IMR-90 (cell line): ENCODE results near the gene CKLF. TPM values are rescaled to one million over a fixed set of nuclear protein-coding genes. Genes with fewer than 3 reads are reported as not detected.
A peak's percentile ranks its signal among the peaks of the same experiment; 100 is the strongest.

Experiments
- ATAC-seq: fragments of 200-7000 bp; cut with Tn5 transposase; 2 replicates; pipeline ENCODE4 v1.9.1; 2020; ENCODE audit warnings: low read depth, mild to moderate bottlenecking, moderate library complexity
- BruUV-seq: library from RNA; stranded (reverse); fragments of 400-500 nt; replicated peaks from 2 replicates; lab custom pipeline; 2021; lab: Mats Ljungman, UMichigan
- CTCF ChIA-PET: fragments of 300-600 bp; formaldehyde crosslinking; extraction: SDS; loops from one replicate; lab custom pipeline; 2021; ENCODE audit warnings: antibody characterized with exemption; lab: Yijun Ruan, JAX
- POLR2A ChIA-PET: fragments of 300-600 bp; sonication (Branson Sonifier 250); formaldehyde crosslinking; loops from one replicate; lab custom pipeline; 2022; ENCODE audit warnings: antibody characterized with exemption; ENCODE audit not compliant: unreplicated experiment; lab: Charles Lee
- DNase-seq: peaks from one replicate; pipeline ENCODE4 v3.0.0; 2013
- H2AFZ ChIP-seq: replicated peaks from 2 replicates; pipeline ENCODE3; 2013; ENCODE audit warnings: low read length, mild to moderate bottlenecking; ENCODE audit not compliant: poor library complexity
- H2AK5ac ChIP-seq: 2 replicates; pipeline ENCODE4 v1.6.1; 2013; ENCODE audit warnings: low read depth, low read length, inconsistent platforms
- H2AK9ac ChIP-seq: replicated peaks from 2 replicates; pipeline ENCODE3; 2013; ENCODE audit warnings: mild to moderate bottlenecking, low read depth, low read length, moderate library complexity; ENCODE audit not compliant: poor library complexity
- H2BK120ac ChIP-seq: 2 replicates; pipeline ENCODE4 v1.6.1; 2013; ENCODE audit warnings: low read depth, low read length, inconsistent platforms
- H2BK15ac ChIP-seq: 3 replicates; pipeline ENCODE4 v1.6.1; 2013; ENCODE audit warnings: low read depth, low read length, inconsistent platforms
- H2BK20ac ChIP-seq: 2 replicates; pipeline ENCODE4 v1.6.1; 2013; ENCODE audit warnings: low read depth, mild to moderate bottlenecking, inconsistent platforms, low read length, moderate library complexity
- H2BK5ac ChIP-seq: 2 replicates; pipeline ENCODE4 v1.6.1; 2013; ENCODE audit warnings: mild to moderate bottlenecking, low read depth, low read length, inconsistent platforms; ENCODE audit not compliant: poor library complexity, severe bottlenecking
- H3K14ac ChIP-seq: replicated peaks from 2 replicates; pipeline ENCODE4 v1.6.1; 2013; ENCODE audit warnings: low read depth, low read length, inconsistent platforms
- H3K18ac ChIP-seq: 2 replicates; pipeline ENCODE4 v1.6.1; 2013; ENCODE audit warnings: low read depth, low read length, control low read depth
- H3K23ac ChIP-seq: 2 replicates; pipeline ENCODE4 v1.6.1; 2013; ENCODE audit warnings: low read depth, low read length, inconsistent platforms
- H3K27ac ChIP-seq: 2 replicates; pipeline ENCODE4 v1.5.1; 2013; ENCODE audit warnings: mild to moderate bottlenecking, control low read depth, low read length; ENCODE audit not compliant: insufficient read depth
- H3K27me3 ChIP-seq: 2 replicates; pipeline ENCODE4 v1.6.1; 2013; ENCODE audit warnings: low read length; ENCODE audit not compliant: control insufficient read depth, insufficient read depth
- H3K36me3 ChIP-seq: 2 replicates; pipeline ENCODE4 v1.6.1; 2013; ENCODE audit warnings: low read length, mixed read lengths; ENCODE audit not compliant: control insufficient read depth, insufficient read depth
- H3K4ac ChIP-seq: 2 replicates; pipeline ENCODE4 v1.6.1; 2013; ENCODE audit warnings: low read depth, low read length, inconsistent platforms
- H3K4me1 ChIP-seq: 2 replicates; pipeline ENCODE4 v1.6.1; 2013; ENCODE audit warnings: low read length, mixed read lengths; ENCODE audit not compliant: control insufficient read depth, insufficient read depth
- H3K4me2 ChIP-seq: 2 replicates; pipeline ENCODE4 v1.6.1; 2013; ENCODE audit warnings: low read depth, mild to moderate bottlenecking, control low read depth, low read length, moderate library complexity
- H3K4me3 ChIP-seq: 2 replicates; pipeline ENCODE4 v1.5.1; 2013; ENCODE audit warnings: low read depth, mild to moderate bottlenecking, control low read depth, low read length, moderate library complexity; ENCODE audit not compliant: insufficient read depth
- H3K56ac ChIP-seq: 2 replicates; pipeline ENCODE4 v1.6.1; 2013; ENCODE audit warnings: low read length, inconsistent platforms; ENCODE audit not compliant: insufficient read depth; ENCODE audit errors: extremely low read depth
- H3K79me1 ChIP-seq, 2 experiments: 2 replicates each; pipeline ENCODE4 v1.6.1; 2013; ENCODE audit warnings: low read length in 2 of 2, inconsistent platforms in 1 of 2, low read depth in 1 of 2
- H3K9ac ChIP-seq: 2 replicates; pipeline ENCODE4 v1.6.1; 2013; ENCODE audit warnings: low read depth, low read length, control low read depth
- H3K9me1 ChIP-seq: 2 replicates; pipeline ENCODE4 v1.6.1; 2013; ENCODE audit warnings: low read length, inconsistent platforms; ENCODE audit not compliant: insufficient read depth
- H3K9me3 ChIP-seq: 2 replicates; pipeline ENCODE4 v1.6.1; 2013; ENCODE audit warnings: low read length; ENCODE audit not compliant: control insufficient read depth, insufficient read depth
- H4K20me1 ChIP-seq: 2 replicates; pipeline ENCODE4 v1.6.1; 2013; ENCODE audit warnings: low read length, inconsistent platforms; ENCODE audit not compliant: insufficient read depth
- H4K5ac ChIP-seq: 2 replicates; pipeline ENCODE4 v1.6.1; 2013; ENCODE audit warnings: mild to moderate bottlenecking, low read depth, low read length, control low read depth
- H4K8ac ChIP-seq, 2 experiments: 2 replicates each; pipeline ENCODE4 v1.6.1; 2013; ENCODE audit warnings: low read depth in 2 of 2, low read length in 2 of 2, control low read depth in 1 of 2, inconsistent platforms in 1 of 2
- H4K91ac ChIP-seq: 2 replicates; pipeline ENCODE4 v1.6.1; 2013; ENCODE audit warnings: low read depth, low read length, inconsistent platforms; ENCODE audit not compliant: insufficient read depth
- BHLHE40 ChIP-seq: fragments of 150-350 bp; IDR thresholded peaks from 2 replicates; pipeline ENCODE4 v1.6.1; 2016; ENCODE audit warnings: mild to moderate bottlenecking, low read depth, low read length
- CEBPB ChIP-seq: IDR thresholded peaks from 2 replicates; pipeline ENCODE4 v1.6.1; 2012; ENCODE audit warnings: low read depth, low read length, improper control_type of control experiment
- FOS ChIP-seq: fragments of 150-350 bp; IDR thresholded peaks from 2 replicates; pipeline ENCODE4 v1.6.1; 2016; ENCODE audit warnings: low read depth, low read length
- MAFK ChIP-seq: IDR thresholded peaks from 2 replicates; pipeline ENCODE4 v1.6.1; 2012; ENCODE audit warnings: low read depth, low read length, improper control_type of control experiment
- MAZ ChIP-seq: IDR thresholded peaks from 2 replicates; pipeline ENCODE4 v1.6.1; 2012; ENCODE audit warnings: low read depth, mild to moderate bottlenecking, low read length, improper control_type of control experiment, moderate library complexity, borderline replicate concordance
- POLR2A ChIP-seq: IDR thresholded peaks from 2 replicates; pipeline ENCODE4 v1.6.1; 2012; ENCODE audit warnings: mild to moderate bottlenecking, low read depth, low read length
- RCOR1 ChIP-seq: IDR thresholded peaks from 2 replicates; pipeline ENCODE4 v1.6.1; 2012; ENCODE audit warnings: mild to moderate bottlenecking, low read length, improper control_type of control experiment; ENCODE audit not compliant: insufficient replicate concordance
- SMC3 ChIP-seq: fragments of 150-350 bp; IDR thresholded peaks from 2 replicates; pipeline ENCODE4 v1.6.1; 2016; ENCODE audit warnings: low read depth, mild to moderate bottlenecking, antibody characterized with exemption, low read length, moderate library complexity
- WGBS, 2 experiments: methylation state at CpG; one replicate each; pipeline versions ENCODE4 v1.1.5 to v1.1.7; 2013; ENCODE audit warnings: missing lambda C conversion rate in 2 of 2; ENCODE audit not compliant: insufficient read length in 1 of 2; ENCODE audit errors: extremely low coverage in 2 of 2; 5-methylcytosine and 5-hydroxymethylcytosine counted together
- dilution Hi-C: fragments of 300-500 bp; cut with HindIII; formaldehyde crosslinking; loops from one replicate; pipeline ENCODE4 v1.14.3; 2018; ENCODE audit warnings: low sequenced_read_pairs; ENCODE audit not compliant: unreplicated experiment
- in situ Hi-C: fragments of 300-500 bp; cut with MboI; formaldehyde crosslinking; loops from 3 replicates; pipeline ENCODE4 v1.14.3; 2019; ENCODE audit warnings: low sequenced_read_pairs, inconsistent platforms, mixed read lengths
- intact Hi-C: fragments of 100-400 bp; cut with micrococcal nuclease; formaldehyde crosslinking; loops from 2 replicates; pipeline ENCODE4 v1.10.0; 2022
- polyA plus RNA-seq, 3 experiments: library from polyadenylated mRNA; depleted of rRNA; stranded (reverse); fragments of >200 nt; gene quantifications; 2 replicates each; pipeline ENCODE4 v1.2.3, GENCODE V29; 2012; ENCODE audit warnings: low replicate concordance in 1 of 3
- total RNA-seq: library from RNA; depleted of rRNA; stranded (reverse); fragments of >200 nt; gene quantifications from 2 replicates; pipeline ENCODE4 v1.2.3, GENCODE V29; 2012
- TF ChIP-seq, protein P1 (sequence below): conservative IDR thresholded peaks from 2 replicates; pipeline ENCODE4 v1.5.1; 2012; ENCODE audit warnings: mild to moderate bottlenecking, low read depth, low read length, improper control_type of control experiment

CKLF gene
- total and polyA plus RNA-seq, 2 of the 4 experiments (the other 2 are of a cell fraction) = 60.8 to 92.2 TPM

GRCh38 chr16:66523861-66524354, 28.5 kb upstream of the CKLF start:
- DNase-seq (no peak), ATAC-seq (no peak)
- intact Hi-C loops (no loop called here), dilution Hi-C loops (no loop called here), in situ Hi-C loops (no loop called here)
- Histone ChIP-seq H4K5ac (no peak overlapping the region), H3K27me3 (no peaks in the 10 kb centered on the region), H3K4me3 (no peak overlapping the region), H3K36me3 (peaks cover 28% of the 10 kb centered on the region), H3K9me3 (no peaks in the 10 kb centered on the region), H3K79me1 (peaks cover 3 to 20% of the 10 kb centered on the region in 2 experiments; a peak in 3 of 4 replicates), H3K9ac (no peak overlapping the region), H3K4me1 (peaks cover 12% of the 10 kb centered on the region), H2AK5ac (no peak overlapping the region), H4K20me1 (no peaks in the 10 kb centered on the region; the same call in 1 of the 2 replicates), H2AK9ac (no peak overlapping the region), H3K23ac (no peak overlapping the region), H2BK5ac (no peak overlapping the region), H4K8ac (no peak overlapping the region), H3K4ac (no peak overlapping the region), H3K18ac (no peak overlapping the region), H3K9me1 (peaks cover 19% of the 10 kb centered on the region), H2BK20ac (no peak overlapping the region), H2BK15ac (peak overlapping the region; percentile 2; the same call in 1 of the 3 replicates), H2AFZ (no peak overlapping the region), H3K56ac (no peak overlapping the region), H3K4me2 (no peak overlapping the region), H3K14ac (no peak overlapping the region), H3K27ac (no peak overlapping the region), H2BK120ac (no peak overlapping the region), H4K91ac (no peak overlapping the region)
- CTCF ChIA-PET = interaction anchor here (0.6 kb wide), 1 partner anchor 386 kb away, joined by 4 read pairs; no protein-coding TSS in a partner anchor
- no TSS peak for BruUV-seq
- POLR2A ChIA-PET = no interaction called here
- 86% methylated on average over 5 of the region's 9 CpGs; no CpG with 5 or more reads in 1 of the 2 experiments for WGBS, 2 experiments
- no peak for TF ChIP-seq FOS
- TF ChIP-seq, protein P1, sequence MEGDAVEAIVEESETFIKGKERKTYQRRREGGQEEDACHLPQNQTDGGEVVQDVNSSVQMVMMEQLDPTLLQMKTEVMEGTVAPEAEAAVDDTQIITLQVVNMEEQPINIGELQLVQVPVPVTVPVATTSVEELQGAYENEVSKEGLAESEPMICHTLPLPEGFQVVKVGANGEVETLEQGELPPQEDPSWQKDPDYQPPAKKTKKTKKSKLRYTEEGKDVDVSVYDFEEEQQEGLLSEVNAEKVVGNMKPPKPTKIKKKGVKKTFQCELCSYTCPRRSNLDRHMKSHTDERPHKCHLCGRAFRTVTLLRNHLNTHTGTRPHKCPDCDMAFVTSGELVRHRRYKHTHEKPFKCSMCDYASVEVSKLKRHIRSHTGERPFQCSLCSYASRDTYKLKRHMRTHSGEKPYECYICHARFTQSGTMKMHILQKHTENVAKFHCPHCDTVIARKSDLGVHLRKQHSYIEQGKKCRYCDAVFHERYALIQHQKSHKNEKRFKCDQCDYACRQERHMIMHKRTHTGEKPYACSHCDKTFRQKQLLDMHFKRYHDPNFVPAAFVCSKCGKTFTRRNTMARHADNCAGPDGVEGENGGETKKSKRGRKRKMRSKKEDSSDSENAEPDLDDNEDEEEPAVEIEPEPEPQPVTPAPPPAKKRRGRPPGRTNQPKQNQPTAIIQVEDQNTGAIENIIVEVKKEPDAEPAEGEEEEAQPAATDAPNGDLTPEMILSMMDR = no peak
- no peak for TF ChIP-seq RCOR1
- TF ChIP-seq SMC3 = no peak
- TF ChIP-seq MAZ = no peak
- TF ChIP-seq CEBPB = no peak
- no peak for TF ChIP-seq POLR2A
- no peak for TF ChIP-seq BHLHE40
- no peak for TF ChIP-seq MAFK
